ENCODE measurements around the gene DLAT.

DNA sequence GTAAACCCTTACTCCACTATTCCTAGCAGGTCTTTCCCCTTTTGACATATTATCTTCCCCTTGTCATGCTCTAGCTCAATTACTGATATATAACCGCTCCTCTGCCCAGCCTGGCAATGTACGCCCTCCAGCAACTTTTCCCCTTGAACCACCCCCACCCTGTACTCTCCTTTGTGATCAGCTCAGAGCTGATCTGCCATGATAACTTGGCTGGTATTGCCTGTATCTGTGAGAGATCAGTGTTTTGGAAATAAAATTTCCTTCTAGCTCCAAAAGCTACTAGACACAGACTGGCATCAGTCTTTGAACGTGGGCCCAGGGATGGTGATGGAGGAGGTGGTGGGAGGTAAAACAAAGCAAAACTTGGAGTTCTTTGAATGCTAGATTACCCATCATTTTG, 45.1 kb upstream of the DLAT start:
- no peak for TF ChIP-seq POLR2A (IDR thresholded peaks at IDR 0.05)
- TF ChIP-seq, protein P1, sequence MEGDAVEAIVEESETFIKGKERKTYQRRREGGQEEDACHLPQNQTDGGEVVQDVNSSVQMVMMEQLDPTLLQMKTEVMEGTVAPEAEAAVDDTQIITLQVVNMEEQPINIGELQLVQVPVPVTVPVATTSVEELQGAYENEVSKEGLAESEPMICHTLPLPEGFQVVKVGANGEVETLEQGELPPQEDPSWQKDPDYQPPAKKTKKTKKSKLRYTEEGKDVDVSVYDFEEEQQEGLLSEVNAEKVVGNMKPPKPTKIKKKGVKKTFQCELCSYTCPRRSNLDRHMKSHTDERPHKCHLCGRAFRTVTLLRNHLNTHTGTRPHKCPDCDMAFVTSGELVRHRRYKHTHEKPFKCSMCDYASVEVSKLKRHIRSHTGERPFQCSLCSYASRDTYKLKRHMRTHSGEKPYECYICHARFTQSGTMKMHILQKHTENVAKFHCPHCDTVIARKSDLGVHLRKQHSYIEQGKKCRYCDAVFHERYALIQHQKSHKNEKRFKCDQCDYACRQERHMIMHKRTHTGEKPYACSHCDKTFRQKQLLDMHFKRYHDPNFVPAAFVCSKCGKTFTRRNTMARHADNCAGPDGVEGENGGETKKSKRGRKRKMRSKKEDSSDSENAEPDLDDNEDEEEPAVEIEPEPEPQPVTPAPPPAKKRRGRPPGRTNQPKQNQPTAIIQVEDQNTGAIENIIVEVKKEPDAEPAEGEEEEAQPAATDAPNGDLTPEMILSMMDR (IDR thresholded peaks at IDR 0.05 in 8 of 11, conservative IDR thresholded peaks at IDR 0.05 in 3 of 11): no peak
